GM19035 (cell line): Measurements from ENCODE around the gene ZSWIM2.
"Not testable (repeated sequence)": the region's sequence is repeated elsewhere in the genome, so short reads cannot be mapped to it uniquely, and the experiment has no call there.

ENCODE experiments used
- ATAC-seq: cut with Tn5 transposase; IDR thresholded peaks from one replicate; pipeline ENCODE4 v1.9.1; 2021; ENCODE audit not compliant: unreplicated experiment

ZSWIM2 gene, protein sequence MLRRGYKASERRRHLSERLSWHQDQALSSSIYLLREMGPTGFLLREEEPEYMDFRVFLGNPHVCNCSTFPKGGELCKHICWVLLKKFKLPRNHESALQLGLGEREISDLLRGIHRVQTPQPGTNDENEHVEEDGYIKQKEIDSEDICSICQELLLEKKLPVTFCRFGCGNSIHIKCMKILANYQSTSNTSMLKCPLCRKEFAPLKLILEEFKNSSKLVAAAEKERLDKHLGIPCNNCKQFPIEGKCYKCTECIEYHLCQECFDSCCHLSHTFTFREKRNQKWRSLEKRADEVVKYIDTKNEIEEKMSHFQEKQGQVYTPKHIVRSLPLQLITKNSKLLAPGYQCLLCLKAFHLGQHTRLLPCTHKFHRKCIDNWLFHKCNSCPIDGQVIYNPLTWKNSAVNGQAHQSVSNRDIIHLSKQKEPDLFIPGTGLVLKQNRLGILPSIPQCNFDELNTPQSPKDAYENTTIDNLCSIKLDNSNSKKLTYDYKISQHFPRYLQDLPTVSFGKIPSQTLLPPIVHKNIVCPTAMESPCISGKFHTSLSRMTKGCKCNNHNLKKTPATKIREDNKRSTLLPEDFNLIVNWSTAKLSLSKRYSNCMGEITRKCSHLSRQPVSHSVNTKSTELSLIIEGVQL

DNA sequence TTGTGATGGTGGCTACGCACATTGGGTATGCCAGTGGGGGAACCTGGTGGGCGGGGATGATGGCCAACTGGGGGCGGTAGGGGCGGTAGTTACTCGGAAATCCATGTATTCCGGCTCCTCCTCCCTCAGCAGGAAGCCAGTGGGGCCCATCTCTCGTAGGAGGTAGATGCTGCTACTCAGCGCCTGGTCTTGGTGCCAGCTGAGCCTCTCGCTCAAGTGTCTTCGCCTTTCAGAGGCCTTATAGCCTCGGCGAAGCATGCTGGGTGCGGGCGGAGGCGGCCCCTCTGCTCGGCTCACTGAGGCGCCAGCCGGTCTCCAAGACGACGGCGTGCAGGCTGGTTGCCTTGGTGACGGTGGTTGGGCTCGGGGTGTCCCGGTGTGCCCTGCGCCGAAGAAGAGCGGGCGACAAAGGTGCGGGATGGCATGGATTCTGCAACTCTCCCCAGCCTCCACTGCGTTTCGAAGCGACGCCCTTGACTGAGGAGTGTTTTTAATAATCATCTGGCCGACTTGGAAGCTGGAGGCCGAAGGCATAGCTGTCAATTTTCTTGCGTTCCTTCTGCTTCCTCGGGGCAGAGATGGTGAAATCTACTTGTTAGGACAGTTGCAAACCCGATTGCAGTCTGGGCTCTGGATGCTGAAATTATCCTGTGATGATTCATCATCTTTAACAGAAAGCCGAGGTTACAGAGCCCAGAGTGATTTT lies at the start of gene ZSWIM2:
TSS of gene ZSWIM2 (minus strand) at position 298 of the 706 bp plus-strand sequence. CDS start at position 258, 40 bp downstream.
- peak; percentile 86 for ATAC-seq

DNA sequence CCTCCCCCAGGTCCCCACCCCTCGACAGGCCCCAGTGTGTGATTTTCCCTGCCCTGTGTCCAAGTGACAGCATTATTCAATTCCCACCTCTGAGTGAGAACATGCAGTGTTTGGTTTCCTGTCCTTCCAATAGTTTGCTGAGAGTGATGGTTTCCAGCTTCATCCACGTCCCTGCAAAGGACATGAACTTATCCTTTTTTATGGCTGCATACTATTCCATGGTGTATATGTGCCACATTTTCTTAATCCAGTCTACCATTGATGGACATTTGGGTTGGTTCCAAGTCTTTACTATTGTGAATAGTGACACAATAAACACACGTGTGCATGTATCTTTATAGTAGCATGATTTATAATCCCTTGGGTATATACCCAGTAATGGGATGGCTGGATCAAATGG lies 47.2 kb upstream of the ZSWIM2 start:
- ATAC-seq = not testable (repeated sequence)

DNA sequence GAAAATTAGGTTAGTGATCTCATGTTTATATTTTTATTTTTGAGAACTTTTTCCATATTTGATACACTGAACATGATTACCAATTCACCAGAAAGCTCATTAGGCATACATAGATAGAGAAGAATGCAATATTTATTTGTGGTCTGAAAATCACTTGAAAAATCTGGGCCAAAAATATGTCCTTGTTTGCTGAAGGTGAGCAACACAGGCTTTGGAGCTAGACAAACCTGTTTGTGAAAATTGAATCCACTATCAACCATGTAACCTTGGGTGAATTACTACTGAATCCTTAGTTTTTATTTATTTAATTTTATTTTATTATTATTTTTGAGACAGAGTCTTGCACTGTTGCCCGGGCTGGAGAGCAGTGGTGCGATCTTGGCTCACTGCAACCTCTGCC lies 46.5 kb upstream of the ZSWIM2 start:
- ATAC-seq = no peak

DNA sequence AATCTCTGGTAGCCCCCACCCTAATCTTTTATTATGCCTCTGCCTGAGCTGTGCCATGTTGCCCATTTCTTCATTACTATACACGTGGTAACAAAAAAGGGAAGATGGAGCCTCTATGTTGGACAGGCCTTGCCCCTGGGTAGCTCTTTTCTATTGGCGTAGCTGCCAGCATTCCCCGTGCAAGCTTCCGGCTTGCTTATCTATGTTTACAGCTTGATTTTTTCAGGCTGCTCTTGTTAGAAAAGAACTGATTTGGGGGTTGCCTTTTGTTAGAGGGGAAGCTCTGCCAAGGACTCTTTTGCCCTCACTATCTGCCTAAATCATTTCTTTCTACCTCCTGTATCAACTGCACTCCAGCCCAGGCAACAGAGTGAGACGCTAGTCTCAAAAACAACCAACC lies 45.5 kb upstream of the ZSWIM2 start:
- ATAC-seq = no peak

DNA sequence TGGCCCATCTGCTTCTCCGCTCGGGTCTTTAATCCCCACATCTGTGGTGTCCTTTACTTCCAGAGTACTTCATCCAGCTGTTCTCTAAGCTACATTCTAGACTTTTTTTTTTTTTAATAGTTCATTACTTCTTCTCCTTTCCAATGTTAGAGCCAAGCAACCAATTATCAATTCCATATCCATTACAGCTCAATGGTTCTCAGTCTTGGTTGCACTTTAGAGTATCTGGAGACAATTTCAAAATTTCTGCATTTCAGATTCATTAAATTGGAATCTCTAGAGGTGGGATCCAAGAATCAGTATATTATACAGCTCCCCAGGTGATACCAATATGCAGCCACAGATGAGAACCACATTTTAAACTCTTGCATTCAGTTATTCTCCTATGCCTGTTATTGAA lies 43.9 kb upstream of the ZSWIM2 start:
- no peak for ATAC-seq

DNA sequence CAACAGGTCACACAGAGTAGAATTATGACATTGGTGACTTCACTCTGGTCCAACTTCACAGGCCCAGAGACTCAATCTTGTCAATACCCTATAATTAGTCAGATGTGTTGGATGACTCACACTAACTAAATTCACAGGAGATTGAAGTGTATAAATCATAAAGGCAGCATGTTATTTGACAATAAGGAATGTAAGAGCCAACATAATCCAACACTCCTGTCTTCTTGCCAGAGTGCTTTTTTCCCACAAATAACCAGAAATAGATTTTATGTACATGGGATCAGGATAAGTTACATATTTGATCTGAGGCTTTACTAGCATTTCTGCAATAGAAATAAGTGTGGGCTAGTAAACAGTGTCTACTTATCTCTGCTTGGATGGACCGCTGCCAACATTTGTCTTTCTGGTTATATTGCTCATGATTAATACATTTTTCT lies 42.2 kb upstream of the ZSWIM2 start:
- ATAC-seq = no peak

DNA sequence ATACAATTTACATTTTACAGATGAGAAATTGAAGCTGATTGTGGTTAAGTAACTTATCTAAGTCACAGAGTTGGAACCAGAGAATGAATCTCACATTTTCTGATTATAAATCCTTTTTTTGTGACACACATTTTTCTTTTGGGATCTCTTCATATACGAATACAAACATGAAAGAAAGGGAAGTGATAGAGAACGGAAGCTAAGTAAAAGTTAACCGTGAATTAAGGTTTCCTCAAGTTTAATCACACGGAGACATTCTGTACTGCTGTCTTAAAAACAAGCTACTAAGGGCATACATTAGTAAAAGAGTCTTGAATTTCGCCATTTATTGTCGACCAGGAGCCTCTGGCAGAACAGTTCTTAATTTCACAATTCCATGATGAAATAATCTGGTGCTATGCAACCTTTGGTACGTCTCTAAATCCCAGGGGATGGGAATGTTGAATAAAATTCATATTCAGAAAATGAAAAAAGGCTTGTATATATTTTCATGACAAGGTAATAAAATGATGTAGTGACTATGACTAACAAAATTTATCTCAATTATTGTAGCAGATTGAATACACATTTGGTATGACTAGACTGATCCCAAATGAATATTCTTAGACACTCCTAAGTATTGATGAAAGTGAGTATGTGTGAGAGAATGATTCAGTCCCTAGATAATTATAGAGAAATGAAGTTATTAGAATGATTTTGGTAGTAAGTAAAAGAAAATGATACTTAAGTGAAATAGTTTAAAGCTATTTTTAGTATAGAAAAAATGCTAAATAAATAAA lies 40.3 kb upstream of the ZSWIM2 start:
- ATAC-seq = no peak

DNA sequence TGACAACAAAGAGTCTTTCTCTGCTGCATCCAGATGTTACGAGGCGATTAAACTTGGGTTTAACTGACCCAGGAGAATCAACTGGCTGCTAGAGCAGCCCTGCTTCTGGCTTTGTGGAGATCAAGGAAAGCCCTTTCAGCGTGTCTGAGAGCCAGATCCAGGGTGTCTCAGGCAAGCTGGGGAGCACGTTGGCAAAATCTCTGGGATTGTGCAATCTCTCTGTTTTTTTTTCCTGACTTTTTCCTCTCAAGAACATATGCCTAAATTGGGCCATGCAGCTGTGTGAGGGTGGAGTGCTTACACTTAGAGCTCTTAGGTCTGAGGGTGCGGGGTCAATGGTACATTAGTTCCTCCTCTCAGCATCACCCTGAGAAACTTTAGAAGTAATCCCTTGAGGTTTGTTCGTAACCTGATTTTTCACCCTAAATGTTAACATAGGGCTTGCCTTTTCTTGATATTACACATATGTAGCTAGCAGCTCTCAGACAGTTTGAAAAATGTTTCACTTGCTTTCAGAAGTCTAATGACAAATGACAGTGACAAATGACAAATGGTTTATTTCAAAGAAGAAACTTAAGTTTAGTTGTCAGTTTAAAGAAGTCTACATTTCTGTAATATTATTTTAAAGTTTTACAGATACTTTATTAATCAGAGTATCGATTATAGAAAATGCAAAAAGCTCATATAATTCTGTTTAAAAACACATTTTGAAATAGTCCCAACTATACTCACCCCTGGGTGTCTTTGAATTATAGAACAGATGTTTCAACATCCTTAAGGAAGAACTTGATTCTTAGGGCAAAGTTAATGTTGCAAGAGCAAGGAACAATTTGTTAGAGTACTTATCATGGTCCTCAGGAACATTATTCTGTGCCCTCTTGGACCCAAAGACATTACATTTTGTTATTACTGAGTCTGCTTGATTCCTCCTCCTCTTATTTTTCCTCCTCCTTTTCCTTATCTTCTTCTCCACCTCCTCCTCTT lies 38.4 kb upstream of the ZSWIM2 start:
- peak; percentile 54 for ATAC-seq

DNA sequence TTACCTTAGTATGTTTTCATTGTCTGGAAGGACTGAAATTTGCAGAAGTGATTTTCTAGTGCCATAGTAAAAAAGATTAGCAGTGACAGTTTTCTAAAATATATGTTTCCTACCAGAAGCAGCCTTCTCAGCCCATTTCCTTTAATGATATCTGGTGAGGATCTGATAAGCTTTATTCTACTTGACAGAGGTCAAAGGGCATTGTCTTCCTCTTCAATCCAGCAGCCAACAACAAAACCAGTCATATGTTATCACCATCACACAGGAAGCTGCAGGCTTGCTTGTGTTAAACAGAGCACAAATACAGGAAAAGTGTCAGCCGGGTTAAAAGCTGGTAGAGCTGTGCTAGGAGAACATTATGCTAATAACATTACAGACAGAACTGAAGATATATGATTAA lies 35.6 kb upstream of the ZSWIM2 start:
- no peak for ATAC-seq

DNA sequence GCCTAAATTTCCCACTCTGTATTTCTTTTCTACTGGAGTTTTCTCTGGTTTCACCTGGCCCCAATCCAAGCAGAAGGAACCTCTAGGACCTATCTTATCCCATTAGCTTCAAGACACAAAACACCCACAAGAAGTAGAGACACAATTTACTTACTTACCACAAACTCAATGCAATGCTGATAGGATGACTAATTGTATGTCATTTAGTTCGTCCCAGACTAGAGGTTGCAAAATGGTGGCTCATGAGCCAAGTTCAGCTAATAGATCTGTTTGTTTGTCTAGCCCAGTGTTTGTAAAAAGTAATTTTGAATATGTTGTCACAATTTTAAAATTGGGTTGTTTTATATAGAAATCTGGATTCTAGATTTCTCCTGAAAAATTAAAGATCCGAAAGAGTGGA lies 34.7 kb upstream of the ZSWIM2 start:
- ATAC-seq = no peak

DNA sequence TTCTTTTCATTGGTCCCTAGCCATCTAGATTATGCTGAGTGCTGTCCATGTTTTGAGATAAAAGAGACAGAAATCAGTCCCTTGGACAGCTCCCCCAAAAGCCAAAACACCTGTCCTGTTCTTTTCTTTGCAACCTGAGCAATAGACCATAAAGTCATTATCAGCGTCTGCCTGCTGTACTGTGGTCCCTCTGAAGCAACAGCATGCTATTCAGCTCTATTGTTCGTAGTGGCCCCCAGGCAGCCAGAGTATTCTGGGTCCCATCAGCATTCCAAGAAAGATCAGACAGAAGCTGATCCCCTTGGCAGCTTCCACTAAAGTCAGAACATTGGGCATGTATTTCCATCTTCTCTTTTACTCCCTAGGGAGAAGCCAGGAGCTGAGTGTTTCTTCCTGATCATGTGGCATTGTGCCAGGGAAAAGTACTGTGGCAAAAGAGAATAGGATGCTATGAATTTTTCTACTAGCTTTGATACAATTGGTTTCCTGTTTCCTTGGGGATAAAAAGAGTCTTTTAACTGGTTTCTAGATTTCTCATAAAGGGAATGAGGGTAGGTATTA lies 33.6 kb upstream of the ZSWIM2 start:
- ATAC-seq = no peak

DNA sequence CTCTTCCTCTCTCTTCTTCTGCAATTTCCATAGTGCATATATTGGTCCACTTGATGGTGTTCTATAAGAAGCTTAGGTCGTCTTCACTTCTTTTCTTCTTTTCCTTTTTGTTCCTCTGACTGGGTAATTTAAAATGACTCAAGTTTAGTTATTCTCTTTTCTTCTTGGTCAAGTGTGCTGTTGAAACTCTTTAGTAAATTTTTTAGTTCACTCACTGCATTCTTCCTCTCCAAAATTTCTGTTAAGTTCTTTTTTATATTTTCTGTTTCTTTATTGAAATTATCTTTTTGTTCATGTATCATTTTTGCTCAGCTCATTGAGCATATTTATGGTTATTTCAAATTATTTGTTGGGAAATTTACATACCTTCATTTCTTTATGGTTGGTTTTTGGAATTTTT lies 32.7 kb upstream of the ZSWIM2 start:
- no peak for ATAC-seq

DNA sequence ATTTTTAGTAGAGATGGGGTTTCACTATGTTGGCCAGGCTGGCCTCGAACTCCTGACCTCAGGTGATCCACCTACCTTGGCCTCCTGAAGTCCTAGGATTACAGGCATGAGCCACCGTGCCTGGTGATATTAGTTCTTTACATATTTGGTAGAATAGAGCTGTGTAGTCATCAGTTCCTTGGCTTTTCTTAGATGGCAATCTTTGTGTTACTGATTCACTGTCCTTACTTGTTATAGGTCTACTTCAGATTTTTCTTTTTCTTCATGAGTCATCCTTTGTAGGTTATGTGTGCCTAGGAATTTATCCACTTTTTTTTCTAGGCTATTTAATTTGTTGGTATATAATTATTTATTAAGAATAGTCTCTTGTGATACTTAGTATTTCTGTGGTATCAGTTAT lies 30.3 kb upstream of the ZSWIM2 start:
- ATAC-seq = no peak

DNA sequence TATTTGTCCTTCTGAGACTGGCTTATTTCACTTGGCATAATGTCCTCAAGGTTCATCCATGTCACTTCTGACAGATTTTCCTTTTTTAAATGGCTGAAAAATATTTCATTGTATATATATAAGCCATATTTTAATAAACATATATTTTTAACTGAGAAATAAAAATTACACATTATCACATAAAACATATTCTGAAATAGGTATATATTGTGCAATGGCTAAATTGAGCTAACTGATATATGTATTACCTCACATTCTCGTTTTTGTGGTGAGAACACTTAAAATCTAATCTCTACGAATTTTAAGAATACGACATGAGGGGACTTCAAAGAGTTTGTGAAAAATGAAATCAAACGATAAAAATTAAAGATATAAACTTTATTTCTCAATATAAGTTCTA lies 25.7 kb upstream of the ZSWIM2 start:
- no peak for ATAC-seq

DNA sequence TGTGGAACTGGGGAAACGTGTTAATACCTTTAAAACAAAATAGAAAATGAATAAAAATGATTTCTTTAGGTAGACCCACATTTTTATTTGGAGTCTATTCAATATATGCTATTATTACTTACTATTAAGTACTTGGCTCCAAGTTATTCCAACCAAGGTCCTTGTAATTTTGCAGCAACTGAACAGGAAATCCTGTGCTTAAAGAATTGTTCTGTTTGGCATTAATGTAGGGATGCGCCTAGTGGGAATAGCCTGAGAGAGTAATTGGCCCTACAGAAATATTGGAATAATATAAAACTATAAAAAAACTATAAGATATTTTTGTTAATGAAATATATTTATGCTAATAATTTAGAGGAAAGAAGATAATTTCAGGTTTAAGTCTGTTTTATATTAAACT lies 22.9 kb upstream of the ZSWIM2 start:
- ATAC-seq = no peak

DNA sequence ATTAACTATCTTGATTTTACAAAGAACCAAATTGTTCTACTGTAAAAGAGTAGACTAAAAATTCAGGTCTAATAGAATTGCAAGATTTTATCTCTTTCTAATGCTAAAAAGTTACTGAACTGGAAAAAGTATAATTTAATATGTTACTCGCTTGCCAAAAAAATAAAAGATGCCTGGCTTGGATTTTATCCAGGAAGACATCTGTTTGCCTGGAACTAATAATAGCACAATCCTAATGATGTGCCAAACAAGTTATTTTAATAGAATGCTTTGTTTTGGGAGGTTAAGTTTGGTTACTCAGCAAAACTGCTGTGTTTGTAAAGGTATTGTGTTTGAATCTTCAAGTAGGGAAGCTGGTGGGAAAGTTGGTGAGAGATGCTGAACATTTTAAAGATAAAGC lies 19.4 kb upstream of the ZSWIM2 start:
- ATAC-seq = no peak

DNA sequence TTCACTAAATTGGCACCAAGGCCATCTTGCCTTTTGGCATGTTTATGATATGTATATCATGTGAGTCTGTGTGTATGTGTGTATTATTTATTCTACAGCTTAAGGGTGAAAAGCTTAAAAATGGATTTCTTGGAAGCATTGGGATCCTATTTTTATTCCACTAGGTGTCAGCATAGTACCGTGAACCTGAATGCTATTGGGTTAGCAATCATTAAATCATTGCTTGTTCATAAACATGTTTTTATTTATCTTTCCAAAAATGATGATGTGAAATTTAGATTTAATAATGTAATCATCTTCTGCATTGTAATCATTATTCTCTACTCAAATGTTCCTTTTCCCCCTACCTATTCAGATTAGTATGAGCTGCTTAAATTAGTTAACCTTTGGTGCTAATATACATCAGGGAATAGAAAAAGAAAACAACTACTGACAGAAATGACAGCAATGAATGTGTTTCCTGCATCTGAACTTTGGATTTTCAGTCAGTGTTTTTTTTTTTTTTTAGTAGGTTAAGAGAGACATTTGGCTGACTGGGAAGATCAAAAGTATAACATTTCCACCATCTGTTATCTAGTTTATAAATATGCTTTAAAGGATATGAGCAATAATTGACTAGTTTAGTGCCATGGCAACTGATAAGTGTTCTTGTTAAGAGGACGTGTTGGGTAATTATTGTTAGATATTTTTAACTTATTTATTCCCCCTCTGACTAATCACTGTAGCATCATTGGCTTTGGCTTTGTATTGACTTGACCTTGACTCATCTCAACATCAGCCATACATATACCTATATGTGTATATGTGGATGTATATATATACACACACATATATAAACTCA lies 14.1 kb upstream of the ZSWIM2 start:
- no peak for ATAC-seq

DNA sequence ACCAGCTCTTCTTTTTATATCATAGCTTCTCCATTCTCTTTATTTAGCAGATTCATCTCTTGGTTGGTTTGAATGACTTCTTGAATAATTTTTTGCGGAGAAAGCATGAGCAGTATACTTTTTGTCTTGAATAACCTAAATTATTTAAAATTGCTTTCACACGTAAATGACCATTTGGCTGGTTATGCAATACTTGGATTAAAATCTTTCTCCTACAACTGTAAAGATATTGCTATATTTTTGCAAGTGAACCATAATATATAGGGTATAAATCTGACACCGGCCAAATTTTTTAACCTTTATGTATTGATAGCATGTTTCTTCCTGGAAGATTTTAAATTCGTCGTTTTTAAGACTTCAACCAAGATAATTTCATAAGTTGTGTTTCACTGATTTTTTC lies 6.2 kb upstream of the ZSWIM2 start:
- no peak for ATAC-seq

DNA sequence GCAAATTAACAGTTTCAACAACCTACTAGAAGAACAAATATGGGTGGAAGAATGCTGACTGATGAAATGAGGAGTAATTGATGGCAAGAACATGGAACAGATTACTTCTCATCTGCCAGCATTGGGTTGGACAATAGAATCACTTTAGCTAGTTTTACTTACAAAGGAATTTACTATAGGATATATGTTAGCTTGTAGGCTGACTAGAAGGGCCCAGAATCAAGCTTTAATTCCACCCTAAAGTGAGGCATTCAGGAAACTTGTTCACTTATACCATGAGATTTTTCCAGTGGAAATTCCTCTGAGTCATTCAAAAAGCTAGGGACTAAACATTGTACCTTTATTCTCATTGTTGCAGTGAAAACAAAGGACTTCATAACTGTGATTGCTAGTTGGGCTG lies 5.0 kb upstream of the ZSWIM2 start:
- ATAC-seq = no peak
